NCI-H524 (cell line): ENCODE results near the gene DMXL2.
"Not testable (repeated sequence)": the region's sequence is repeated elsewhere in the genome, so short reads cannot be mapped to it uniquely, and the experiment has no call there.

Experiments used
- DNase-seq, 2 experiments: peaks; one replicate each; lab custom pipeline; 2025; lab: John Stamatoyannopoulos, UW

Gene DMXL2

GRCh38 chr15:51621936-51622603 lies 501 bp downstream of the DMXL2 start:
- DNase-seq, result peak; percentile 65 to 73

- peak in 1 of 2 experiments; percentile 39 for DNase-seq
These were observed 1.3 kb downstream of the DMXL2 start for GRCh38 chr15:51621155-51621765.

GRCh38 chr15:51620641-51621040 lies 1.9 kb downstream of the DMXL2 start:
- DNase-seq, result peak; percentile 66 to 83

- DNase-seq, result no peak
These were observed 2.4 kb downstream of the DMXL2 start for GRCh38 chr15:51620122-51620521.

- DNase-seq, result no peak
These were observed 3.1 kb downstream of the DMXL2 start for GRCh38 chr15:51619331-51620035.

GRCh38 chr15:51617886-51618285 lies 4.7 kb downstream of the DMXL2 start:
- no peak for DNase-seq

GRCh38 chr15:51613951-51614350 lies 8.6 kb downstream of the DMXL2 start:
- no peak for DNase-seq

GRCh38 chr15:51612669-51613068 lies 9.9 kb downstream of the DMXL2 start:
- DNase-seq, result not testable (repeated sequence)

- not testable (repeated sequence) for DNase-seq
These were observed 19.1 kb downstream of the DMXL2 start for GRCh38 chr15:51603462-51603948.

GRCh38 chr15:51603002-51603401 lies 19.6 kb downstream of the DMXL2 start:
- no peak for DNase-seq

GRCh38 chr15:51602484-51602883 lies 20.1 kb downstream of the DMXL2 start:
- DNase-seq, result no peak

- no peak for DNase-seq
These were observed 20.8 kb downstream of the DMXL2 start for GRCh38 chr15:51601801-51602200.

- no peak for DNase-seq
These were observed 22.5 kb downstream of the DMXL2 start for GRCh38 chr15:51600114-51600513.

GRCh38 chr15:51589881-51590568 lies 32.5 kb downstream of the DMXL2 start:
- no peak for DNase-seq

- peak in 1 of 2 experiments; percentile 35 for DNase-seq
These were observed 33.6 kb downstream of the DMXL2 start for GRCh38 chr15:51588966-51589365.

- no peak for DNase-seq
These were observed 36.6 kb downstream of the DMXL2 start for GRCh38 chr15:51585986-51586385.

- no peak for DNase-seq
These were observed 41.6 kb downstream of the DMXL2 start for GRCh38 chr15:51580982-51581381.

- DNase-seq, result no peak
These were observed 42.2 kb downstream of the DMXL2 start for GRCh38 chr15:51580385-51580784.

GRCh38 chr15:51579012-51579411 lies 43.6 kb downstream of the DMXL2 start:
- no peak for DNase-seq

GRCh38 chr15:51577636-51578304 lies 44.8 kb downstream of the DMXL2 start:
- DNase-seq, result no peak

- no peak for DNase-seq
These were observed 45.6 kb downstream of the DMXL2 start for GRCh38 chr15:51576911-51577500.
